Upper lobe of left lung (tissue), 6 donors: ENCODE results near the gene CXCL17. TPM values are rescaled to one million over a fixed set of nuclear protein-coding genes. Genes with fewer than 3 reads are reported as not detected.

Source experiments
- ATAC-seq, 2 donors: fragments of 200-7000 bp; cut with Tn5 transposase; one replicate each; pipeline ENCODE4 v1.9.1; 2022; ENCODE audit warnings: mild to moderate bottlenecking in 2 of 2, moderate library complexity in 2 of 2; ENCODE audit not compliant: low FRiP score in 2 of 2
- DNase-seq, 2 donors: peaks; one replicate each; pipeline ENCODE4 v3.0.0-alpha.2; 2019 to 2020
- H3K27ac ChIP-seq, 4 donors: fragments of 200-600 bp; sonication (generic); one replicate each; pipeline ENCODE4 v1.5.1; 2016 to 2019
- H3K27me3 ChIP-seq, 4 donors: fragments of 200-600 bp; sonication (generic); one replicate each; pipeline ENCODE4 v1.5.1; 2017 to 2019
- H3K36me3 ChIP-seq, 4 donors: fragments of 200-600 bp; sonication (generic); one replicate each; pipeline ENCODE4 v1.5.1; 2016 to 2019
- H3K4me1 ChIP-seq, 4 donors: fragments of 200-600 bp; sonication (generic); one replicate each; pipeline ENCODE4 v1.5.1; 2018 to 2019
- H3K4me3 ChIP-seq, 4 donors: fragments of 200-600 bp; sonication (generic); one replicate each; pipeline ENCODE4 v1.5.1; 2017 to 2019; ENCODE audit warnings: mild to moderate bottlenecking in 2 of 4, moderate library complexity in 1 of 4
- H3K9me3 ChIP-seq, 4 donors: fragments of 200-600 bp; sonication (generic); one replicate each; pipeline ENCODE4 v1.5.1; 2018 to 2019
- EP300 ChIP-seq, 4 donors: sonication (generic); formaldehyde crosslinking; IDR thresholded peaks; one replicate each; pipeline ENCODE4 v1.5.1; 2017; ENCODE audit warnings: antibody characterized with exemption in 4 of 4, control low read depth in 2 of 4
- POLR2A ChIP-seq, 4 donors: fragments of 450-650 bp; IDR thresholded peaks; one replicate each; pipeline ENCODE4 v1.5.1; 2016 to 2017; ENCODE audit warnings: antibody characterized with exemption in 4 of 4, mild to moderate bottlenecking in 2 of 4
- POLR2AphosphoS5 ChIP-seq, 2 donors: sonication (generic); formaldehyde crosslinking; IDR thresholded peaks; one replicate each; pipeline ENCODE4 v1.5.1; 2017; ENCODE audit warnings: antibody characterized with exemption in 2 of 2
- WGBS, 2 donors: methylation state at CpG; one replicate each; pipeline ENCODE4 v1.1.5; 2017 to 2018; 5-methylcytosine and 5-hydroxymethylcytosine counted together
- total RNA-seq, 6 donors: library from RNA; depleted of rRNA in 4 of 6; stranded (reverse); fragments of >200 nt in 4 of 6; gene quantifications; one replicate each; pipeline versions ENCODE4 v1.1.0 to v1.2.1, GENCODE V29; 2016 to 2021
- TF ChIP-seq, protein P1 (sequence below), 6 experiments: fragments of 450-650 bp in 4 of 6; fragments of 200-600 bp in 2 of 6; sonication (generic) in 2 of 6; IDR thresholded peaks; one replicate each; pipeline ENCODE4 v1.5.1; 2016 to 2019; ENCODE audit warnings: antibody characterized with exemption in 6 of 6
- donor health status: DM: no; HTN: no; CAD: no; lungs with moderate emphysema.
- donor health status: DM: no; HTN: yes; CAD: no; lungs with severe emphysema.

CXCL17 gene
- total RNA-seq, 6 donors from 2014 or later = 31.4 to 155 (median 92.3) TPM

DNA sequence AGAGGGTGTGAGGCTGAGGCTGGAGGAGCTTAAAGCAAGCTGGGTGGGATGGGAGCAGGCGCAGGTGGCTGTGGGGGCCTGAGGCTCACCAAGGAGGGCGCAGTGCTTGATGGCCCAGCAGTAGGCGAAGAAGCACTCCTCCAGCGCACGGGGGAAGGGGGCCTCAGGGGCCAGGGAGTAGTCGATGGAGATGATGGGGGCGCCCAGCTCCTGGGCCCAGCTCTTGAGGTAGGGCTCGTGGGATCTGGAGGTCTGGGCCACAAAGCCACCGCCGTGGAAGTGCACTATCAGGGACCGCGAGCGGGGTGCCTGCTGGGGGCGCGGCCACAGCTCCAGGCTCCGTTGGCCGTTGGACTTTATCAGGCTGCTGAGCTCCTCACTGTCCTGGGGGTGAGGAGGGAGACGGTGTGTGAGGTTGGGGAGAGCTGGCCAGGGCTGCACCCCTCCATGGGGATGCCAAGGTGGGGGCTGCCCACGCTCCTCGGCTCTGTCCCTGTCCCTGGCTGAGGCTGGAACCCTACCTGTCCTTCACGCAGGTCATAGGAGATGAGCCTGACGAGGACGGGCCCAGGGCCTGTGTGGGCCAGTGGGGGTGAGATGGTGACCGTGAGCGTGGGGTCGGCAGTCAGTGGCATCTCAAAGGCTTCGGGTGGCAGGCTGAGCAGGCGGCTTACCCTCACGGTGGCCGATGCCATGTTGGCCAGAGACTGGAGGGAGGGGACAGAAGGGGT lies 35.5 kb downstream of the CXCL17 start:
- H3K27ac ChIP-seq = no peak overlapping the region
- peaks cover 0 to 5% (median 3%) of the 10 kb centered on the region in 4 donors for H3K4me1 ChIP-seq
- no peaks in the 10 kb centered on the region for H3K9me3 ChIP-seq
- no peak overlapping the region for H3K4me3 ChIP-seq
- H3K36me3 ChIP-seq = no peaks in the 10 kb centered on the region
- no peak for DNase-seq
- ATAC-seq = no peak
- 93 to 94% methylated on average over 24 to 30 of the region's 30 CpGs for WGBS, 2 donors
- TF ChIP-seq, protein P1, sequence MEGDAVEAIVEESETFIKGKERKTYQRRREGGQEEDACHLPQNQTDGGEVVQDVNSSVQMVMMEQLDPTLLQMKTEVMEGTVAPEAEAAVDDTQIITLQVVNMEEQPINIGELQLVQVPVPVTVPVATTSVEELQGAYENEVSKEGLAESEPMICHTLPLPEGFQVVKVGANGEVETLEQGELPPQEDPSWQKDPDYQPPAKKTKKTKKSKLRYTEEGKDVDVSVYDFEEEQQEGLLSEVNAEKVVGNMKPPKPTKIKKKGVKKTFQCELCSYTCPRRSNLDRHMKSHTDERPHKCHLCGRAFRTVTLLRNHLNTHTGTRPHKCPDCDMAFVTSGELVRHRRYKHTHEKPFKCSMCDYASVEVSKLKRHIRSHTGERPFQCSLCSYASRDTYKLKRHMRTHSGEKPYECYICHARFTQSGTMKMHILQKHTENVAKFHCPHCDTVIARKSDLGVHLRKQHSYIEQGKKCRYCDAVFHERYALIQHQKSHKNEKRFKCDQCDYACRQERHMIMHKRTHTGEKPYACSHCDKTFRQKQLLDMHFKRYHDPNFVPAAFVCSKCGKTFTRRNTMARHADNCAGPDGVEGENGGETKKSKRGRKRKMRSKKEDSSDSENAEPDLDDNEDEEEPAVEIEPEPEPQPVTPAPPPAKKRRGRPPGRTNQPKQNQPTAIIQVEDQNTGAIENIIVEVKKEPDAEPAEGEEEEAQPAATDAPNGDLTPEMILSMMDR (IDR thresholded peaks at IDR 0.05) = no peak
- no peak for TF ChIP-seq POLR2A (IDR thresholded peaks at IDR 0.05)
- TF ChIP-seq POLR2AphosphoS5 (IDR thresholded peaks at IDR 0.05) = no peak
- no peak for TF ChIP-seq EP300 (IDR thresholded peaks at IDR 0.05)
- H3K27me3 ChIP-seq = no peaks in the 10 kb centered on the region

DNA sequence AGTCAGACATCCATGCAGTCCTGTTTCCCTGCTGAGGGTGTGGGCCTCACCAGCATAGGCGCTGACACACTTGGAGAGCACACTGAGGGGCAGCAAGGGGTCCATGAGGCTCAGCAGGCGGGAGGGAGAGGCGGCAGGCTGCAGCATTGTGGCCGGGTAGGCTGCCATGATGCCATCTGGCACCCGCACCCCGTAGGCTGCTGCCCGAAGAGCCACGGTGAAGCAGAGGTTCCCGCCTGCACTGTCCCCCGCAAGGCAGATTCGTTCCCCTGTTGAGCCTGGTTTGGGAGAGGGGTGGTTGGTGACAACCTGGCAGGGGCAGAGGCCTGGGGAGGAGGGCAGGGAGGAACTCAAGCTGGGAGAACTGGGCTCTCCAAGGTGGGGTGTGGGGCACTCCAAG lies 36.6 kb downstream of the CXCL17 start:
- Histone ChIP-seq H3K9me3 (no peaks in the 10 kb centered on the region), H3K27ac (no peak overlapping the region), H3K36me3 (no peaks in the 10 kb centered on the region), H3K27me3 (no peaks in the 10 kb centered on the region), H3K4me1 (peaks cover 5 to 16% (median 14%) of the 10 kb centered on the region in 4 donors), H3K4me3 (no peak overlapping the region)
- DNase-seq (no peak), ATAC-seq (no peak)
- WGBS, 2 donors = 98 to 100% methylated on average over 1 to 11 of the region's 11 CpGs
- TF ChIP-seq POLR2A (IDR thresholded peaks at IDR 0.05) = no peak
- no peak for TF ChIP-seq POLR2AphosphoS5 (IDR thresholded peaks at IDR 0.05)
- TF ChIP-seq EP300 (IDR thresholded peaks at IDR 0.05) = no peak
- TF ChIP-seq, protein P1 (IDR thresholded peaks at IDR 0.05) = no peak

DNA sequence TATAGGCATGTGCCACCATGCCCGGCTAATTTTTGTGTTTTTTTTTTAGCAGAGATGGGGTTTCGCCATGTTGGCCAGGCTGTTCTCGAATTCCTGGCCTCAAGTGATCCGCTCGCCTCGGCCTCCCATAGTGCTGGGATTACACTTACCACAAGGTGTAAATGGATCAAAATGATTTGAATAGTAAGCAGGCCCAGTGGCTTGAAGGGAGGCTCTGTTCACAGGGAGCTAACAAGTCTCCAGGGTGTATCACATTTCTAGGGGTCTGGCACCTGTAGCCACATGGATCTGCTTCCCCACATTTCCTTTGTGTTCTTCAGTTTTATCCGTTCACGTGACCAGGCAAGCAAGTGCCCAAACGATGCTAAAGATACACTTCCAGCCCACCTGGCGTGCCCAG lies 39.2 kb downstream of the CXCL17 start:
- DNase-seq = no peak
- TF ChIP-seq EP300 (IDR thresholded peaks at IDR 0.05) (no peak), POLR2A (IDR thresholded peaks at IDR 0.05) (no peak), POLR2AphosphoS5 (IDR thresholded peaks at IDR 0.05) (no peak)
- TF ChIP-seq, protein P1 (IDR thresholded peaks at IDR 0.05) = no peak
- Histone ChIP-seq H3K36me3 (no peaks in the 10 kb centered on the region), H3K4me1 (peaks cover 9 to 15% (median 14%) of the 10 kb centered on the region in 4 donors), H3K4me3 (no peak overlapping the region), H3K27ac (no peak overlapping the region), H3K27me3 (no peaks in the 10 kb centered on the region), H3K9me3 (no peaks in the 10 kb centered on the region)
- no peak for ATAC-seq
- WGBS, 2 donors = 93 to 96% methylated on average over 10 of the region's 10 CpGs

DNA sequence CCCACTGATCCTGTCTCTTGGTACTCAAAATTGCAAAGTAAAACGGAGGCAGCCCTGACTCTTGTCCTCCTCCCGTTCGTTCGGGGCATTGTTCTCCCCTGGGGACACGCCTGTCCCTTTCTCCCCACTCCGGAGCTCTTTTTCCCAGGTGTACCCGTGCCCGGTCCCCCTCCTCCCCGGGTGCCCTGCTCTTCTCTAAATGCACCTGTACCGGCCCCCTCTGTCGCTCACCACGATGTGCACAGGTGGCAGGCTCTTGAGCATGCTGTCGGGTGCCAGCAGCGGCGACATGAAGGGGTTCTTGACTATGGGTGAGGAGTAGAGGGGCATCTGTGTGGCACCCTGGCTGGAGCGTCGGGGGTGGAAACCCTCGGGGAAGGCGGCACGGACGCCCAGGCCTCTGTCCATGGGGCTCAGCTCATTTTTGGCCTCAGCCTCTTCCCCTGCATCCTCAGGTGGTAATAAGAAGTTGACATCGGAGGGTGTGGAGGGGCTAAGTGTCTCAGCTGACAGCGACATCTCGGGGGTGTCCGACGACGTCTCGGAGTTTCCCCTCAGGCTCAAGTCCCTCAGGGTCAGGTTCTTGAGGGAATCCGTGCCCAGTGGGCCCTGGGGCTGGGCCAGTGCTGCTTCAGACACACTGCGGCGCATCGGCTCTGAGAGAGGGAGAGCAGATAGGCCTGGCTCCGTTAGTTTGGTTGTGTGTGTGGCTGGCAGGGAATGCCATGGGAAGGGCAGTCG lies 40.2 kb downstream of the CXCL17 start:
- WGBS, 2 donors = 61 to 63% methylated on average over 18 to 33 of the region's 34 CpGs
- H3K4me3 ChIP-seq = peak overlapping the region in 3 of 4 donors; percentile 55 to 70 (median 65)
- no peak for TF ChIP-seq POLR2A (IDR thresholded peaks at IDR 0.05)
- no peak for TF ChIP-seq POLR2AphosphoS5 (IDR thresholded peaks at IDR 0.05)
- no peak for TF ChIP-seq EP300 (IDR thresholded peaks at IDR 0.05)
- TF ChIP-seq, protein P1 (IDR thresholded peaks at IDR 0.05) = no peak
- peak overlapping the region in 2 of 4 donors; percentile 55 to 77 for H3K27ac ChIP-seq
- ATAC-seq (no peak), DNase-seq (no peak)
- H3K27me3 ChIP-seq = no peaks in the 10 kb centered on the region
- peaks cover 13 to 20% (median 18%) of the 10 kb centered on the region in 4 donors for H3K4me1 ChIP-seq
- no peaks in the 10 kb centered on the region for H3K36me3 ChIP-seq
- no peaks in the 10 kb centered on the region for H3K9me3 ChIP-seq
